HG03575 (cell line): ENCODE measurements around the gene NCAN.

Experiments used
- ATAC-seq: cut with Tn5 transposase; IDR thresholded peaks from one replicate; pipeline ENCODE4 v1.9.1; 2021; ENCODE audit not compliant: unreplicated experiment, insufficient number of reproducible peaks, low FRiP score; ENCODE audit errors: extremely low read depth

The NCAN gene

GRCh38 chr19:19271828-19272599 is 60.3 kb downstream of the NCAN start:
- no peak for ATAC-seq

- ATAC-seq = no peak
Observed at GRCh38 chr19:19274146-19274545, 62.4 kb downstream of the NCAN start.

- no peak for ATAC-seq
Observed at GRCh38 chr19:19274716-19275565, 63.2 kb downstream of the NCAN start.

- ATAC-seq = no peak
Observed at GRCh38 chr19:19276386-19276785, 64.6 kb downstream of the NCAN start.

GRCh38 chr19:19276851-19277250 is 65.1 kb downstream of the NCAN start:
- ATAC-seq = no peak

- no peak for ATAC-seq
Observed at GRCh38 chr19:19278315-19278714, 66.6 kb downstream of the NCAN start.

- ATAC-seq = no peak
Observed at GRCh38 chr19:19279062-19279612, 67.4 kb downstream of the NCAN start.

GRCh38 chr19:19279853-19280252 is 68.1 kb downstream of the NCAN start:
- no peak for ATAC-seq

- ATAC-seq = no peak
Observed at GRCh38 chr19:19280561-19280960, 68.8 kb downstream of the NCAN start.

- ATAC-seq = no peak
Observed at GRCh38 chr19:19285686-19286085, 73.9 kb downstream of the NCAN start.

- no peak for ATAC-seq
Observed at GRCh38 chr19:19292607-19293006, 80.8 kb downstream of the NCAN start.

GRCh38 chr19:19294914-19295313 is 83.2 kb downstream of the NCAN start:
- no peak for ATAC-seq

GRCh38 chr19:19296953-19297689 is 85.4 kb downstream of the NCAN start:
- no peak for ATAC-seq

- no peak for ATAC-seq
Observed at GRCh38 chr19:19297759-19298158, 86.0 kb downstream of the NCAN start.

- ATAC-seq = no peak
Observed at GRCh38 chr19:19300613-19301012, 88.9 kb downstream of the NCAN start.
